GM19438 (cell line): ENCODE results near the gene SLC35F3.
A peak's percentile ranks its signal among the peaks of the same experiment; 100 is the strongest.
"Not testable (repeated sequence)": the region's sequence is repeated elsewhere in the genome, so short reads cannot be mapped to it uniquely, and the experiment has no call there.

Source experiments
- ATAC-seq: cut with Tn5 transposase; IDR thresholded peaks from one replicate; pipeline ENCODE4 v1.9.1; 2021; ENCODE audit warnings: low read depth; ENCODE audit not compliant: unreplicated experiment

SLC35F3 gene

GRCh38 chr1:234239515-234239914, 335.0 kb downstream of the SLC35F3 start:
- ATAC-seq, result no peak

- no peak for ATAC-seq
These were observed 335.5 kb downstream of the SLC35F3 start for GRCh38 chr1:234239936-234240335.

GRCh38 chr1:234240680-234241079, 336.2 kb downstream of the SLC35F3 start:
- ATAC-seq, result no peak

GRCh38 chr1:234241941-234242490, 337.5 kb downstream of the SLC35F3 start:
- no peak for ATAC-seq

GRCh38 chr1:234243521-234244260, 339.2 kb downstream of the SLC35F3 start:
- ATAC-seq, result no peak

- ATAC-seq, result no peak
These were observed 340.0 kb downstream of the SLC35F3 start for GRCh38 chr1:234244482-234244881.

- ATAC-seq, result peak; percentile 80
These were observed 342.2 kb downstream of the SLC35F3 start for GRCh38 chr1:234246638-234247116.

- ATAC-seq, result not testable (repeated sequence)
These were observed 343.3 kb downstream of the SLC35F3 start for GRCh38 chr1:234247746-234248145.

GRCh38 chr1:234250747-234251146, 346.3 kb downstream of the SLC35F3 start:
- ATAC-seq, result no peak

- ATAC-seq, result no peak
These were observed 349.3 kb downstream of the SLC35F3 start for GRCh38 chr1:234253732-234254131.

- no peak for ATAC-seq
These were observed 351.9 kb downstream of the SLC35F3 start for GRCh38 chr1:234256359-234256758.

GRCh38 chr1:234258071-234258470, 353.6 kb downstream of the SLC35F3 start:
- ATAC-seq, result no peak

- no peak for ATAC-seq
These were observed 356.1 kb downstream of the SLC35F3 start for GRCh38 chr1:234260578-234260977.

- ATAC-seq, result no peak
These were observed 357.1 kb downstream of the SLC35F3 start for GRCh38 chr1:234261545-234261944.

- no peak for ATAC-seq
These were observed 357.7 kb downstream of the SLC35F3 start for GRCh38 chr1:234262007-234262753.

GRCh38 chr1:234262754-234263105, 358.3 kb downstream of the SLC35F3 start:
- no peak for ATAC-seq

- ATAC-seq, result no peak
These were observed 360.4 kb downstream of the SLC35F3 start for GRCh38 chr1:234264832-234265231.

- no peak for ATAC-seq
These were observed 360.8 kb downstream of the SLC35F3 start for GRCh38 chr1:234265321-234265720.

- ATAC-seq, result no peak
These were observed 361.4 kb downstream of the SLC35F3 start for GRCh38 chr1:234265861-234266260.

- no peak for ATAC-seq
These were observed 365.6 kb downstream of the SLC35F3 start for GRCh38 chr1:234270093-234270492.

- no peak for ATAC-seq
These were observed 366.2 kb downstream of the SLC35F3 start for GRCh38 chr1:234270581-234271242.
